Panc1 (cell line): Measurements from ENCODE around the gene URAD. TPM values are rescaled to one million over a fixed set of nuclear protein-coding genes. Genes with fewer than 3 reads are reported as not detected.

Experiments
- ATAC-seq: fragments of 200-7000 bp; cut with Tn5 transposase; 2 replicates; pipeline ENCODE4 v1.9.1; 2020; ENCODE audit warnings: mild to moderate bottlenecking, moderate library complexity
- BruUV-seq: library from RNA; stranded (reverse); fragments of 400-500 nt; replicated peaks from 2 replicates; lab custom pipeline; 2021; lab: Mats Ljungman, UMichigan
- CTCF ChIA-PET: fragments of 300-600 bp; sonication (Branson Sonifier 250); formaldehyde crosslinking; loops from one replicate; lab custom pipeline; 2022; ENCODE audit warnings: antibody characterized with exemption; lab: Charles Lee
- POLR2A ChIA-PET: fragments of 300-600 bp; sonication (Branson Sonifier 250); formaldehyde crosslinking; loops from one replicate; lab custom pipeline; 2022; ENCODE audit warnings: antibody characterized with exemption; lab: Charles Lee
- DNase-seq: peaks from one replicate; pipeline ENCODE4 v3.0.0-alpha.2; 2010; ENCODE audit warnings: low read depth, low spot score
- H3K27ac ChIP-seq: 2 replicates; pipeline ENCODE4 v1.5.1; 2011; ENCODE audit warnings: mild to moderate bottlenecking, low read length, inconsistent platforms
- H3K27me3 ChIP-seq: fragments of 200-500 bp; sonication (Bioruptor generic); 2 replicates; pipeline ENCODE4 v1.6.0; 2014; ENCODE audit warnings: low read length, inconsistent platforms; ENCODE audit not compliant: control insufficient read depth, insufficient read depth
- H3K36me3 ChIP-seq: fragments of 200-500 bp; sonication (Bioruptor generic); 2 replicates; pipeline ENCODE4 v1.5.1; 2014; ENCODE audit warnings: inconsistent platforms, mild to moderate bottlenecking, low read length, moderate library complexity; ENCODE audit not compliant: control insufficient read depth, insufficient read depth
- H3K4me1 ChIP-seq: 2 replicates; pipeline ENCODE4 v1.5.1; 2011; ENCODE audit warnings: inconsistent platforms, mild to moderate bottlenecking, low read length, moderate library complexity; ENCODE audit not compliant: control insufficient read depth, insufficient read depth
- H3K4me3 ChIP-seq, 2 experiments: 2 replicates each; pipeline ENCODE4 v1.5.1; 2011 to 2012; ENCODE audit warnings: low read depth in 2 of 2, low read length in 2 of 2, mild to moderate bottlenecking in 2 of 2, inconsistent platforms in 1 of 2, moderate library complexity in 1 of 2
- H3K9me3 ChIP-seq: fragments of 200-500 bp; sonication (Bioruptor generic); 2 replicates; pipeline ENCODE4 v1.5.1; 2014; ENCODE audit warnings: low read depth, mild to moderate bottlenecking, inconsistent platforms, low read length, moderate library complexity; ENCODE audit not compliant: control insufficient read depth, insufficient read depth
- CTCF ChIP-seq: fragments of 450-650 bp; IDR thresholded peaks from 2 replicates; pipeline ENCODE4 v1.5.1; 2017; ENCODE audit warnings: mild to moderate bottlenecking
- POLR2AphosphoS5 ChIP-seq: IDR thresholded peaks from 2 replicates; pipeline ENCODE4 v1.6.1; 2012; ENCODE audit warnings: mild to moderate bottlenecking, low read depth, low read length, moderate library complexity
- REST ChIP-seq, 2 experiments: IDR thresholded peaks; 2 replicates each; pipeline ENCODE4 v1.6.1; 2011 to 2012; ENCODE audit warnings: low read depth in 2 of 2, control low read depth in 1 of 2, low read length in 1 of 2, mild to moderate bottlenecking in 1 of 2, moderate library complexity in 1 of 2; ENCODE audit not compliant: insufficient read depth in 1 of 2
- SIN3A ChIP-seq: IDR thresholded peaks from 2 replicates; pipeline ENCODE4 v1.6.1; 2012; ENCODE audit warnings: low read depth, mild to moderate bottlenecking, low read length, moderate library complexity, borderline replicate concordance; ENCODE audit not compliant: insufficient read depth
- TCF7L2 ChIP-seq: IDR thresholded peaks from 2 replicates; pipeline ENCODE4 v1.6.1; 2011; ENCODE audit warnings: mild to moderate bottlenecking, low read depth, low read length, inconsistent platforms
- in situ Hi-C: cut with HindIII; loops from 2 replicates; pipeline ENCODE4 v1.10.0; 2016; ENCODE audit warnings: low sequenced_read_pairs, low pct_unique_long_range_greater_than_20kb
- intact Hi-C: fragments of 100-400 bp; cut with micrococcal nuclease; formaldehyde crosslinking; loops from one replicate; pipeline ENCODE4 v1.10.0; 2022; ENCODE audit not compliant: unreplicated experiment
- total RNA-seq: library from RNA; stranded (reverse); gene quantifications from one replicate; pipeline ENCODE4 v1.2.1, GENCODE V29; 2021; ENCODE audit not compliant: unreplicated experiment

The URAD gene
- total RNA-seq, 1 experiment from 2014 or later = not detected

DNA sequence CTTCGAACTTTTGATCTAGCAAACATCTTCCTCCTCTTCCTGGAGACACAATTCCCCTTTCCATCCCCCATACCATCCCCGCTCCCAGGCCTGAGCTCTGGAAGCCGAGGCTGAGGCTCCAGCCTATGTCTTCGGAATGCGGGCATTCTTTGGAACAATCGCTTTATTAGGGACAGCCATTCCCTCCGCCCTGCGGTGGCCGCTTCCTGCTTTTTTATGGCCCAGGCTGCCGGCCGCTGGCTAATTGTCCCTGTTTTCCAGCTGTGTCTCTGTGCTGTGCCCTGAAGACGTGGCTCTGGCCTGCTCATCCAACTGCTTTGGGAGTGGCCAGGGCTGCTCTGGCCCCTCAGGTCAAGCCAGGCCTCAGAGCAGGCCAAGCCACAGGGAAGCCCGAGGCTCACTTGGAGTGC is 17.3 kb downstream of the URAD start:
- TF ChIP-seq POLR2AphosphoS5 = no peak
- ATAC-seq (no peak), DNase-seq (no peak)
- no peak overlapping the region for H3K27ac ChIP-seq
- in situ Hi-C loops (loop anchor here (25.0 kb wide), 1 partner anchor 134 kb away; no protein-coding TSS in a partner anchor), intact Hi-C loops (no loop called here)
- H3K9me3 ChIP-seq = no peaks in the 10 kb centered on the region
- ChIA-PET CTCF (no interaction called here), POLR2A (interaction anchor here (0.7 kb wide), 1 partner anchor 33 kb away, joined by 3 read pairs; no protein-coding TSS in a partner anchor)
- no peak overlapping the region for H3K4me3 ChIP-seq
- BruUV-seq = no TSS peak
- no peaks in the 10 kb centered on the region for H3K27me3 ChIP-seq
- 0 out of 2 replicates have a peak, but pooled peaks cover 5% of the 10 kb centered on the region for H3K4me1 ChIP-seq
- H3K36me3 ChIP-seq = no peaks in the 10 kb centered on the region; the same call in 1 of the 2 replicates

DNA sequence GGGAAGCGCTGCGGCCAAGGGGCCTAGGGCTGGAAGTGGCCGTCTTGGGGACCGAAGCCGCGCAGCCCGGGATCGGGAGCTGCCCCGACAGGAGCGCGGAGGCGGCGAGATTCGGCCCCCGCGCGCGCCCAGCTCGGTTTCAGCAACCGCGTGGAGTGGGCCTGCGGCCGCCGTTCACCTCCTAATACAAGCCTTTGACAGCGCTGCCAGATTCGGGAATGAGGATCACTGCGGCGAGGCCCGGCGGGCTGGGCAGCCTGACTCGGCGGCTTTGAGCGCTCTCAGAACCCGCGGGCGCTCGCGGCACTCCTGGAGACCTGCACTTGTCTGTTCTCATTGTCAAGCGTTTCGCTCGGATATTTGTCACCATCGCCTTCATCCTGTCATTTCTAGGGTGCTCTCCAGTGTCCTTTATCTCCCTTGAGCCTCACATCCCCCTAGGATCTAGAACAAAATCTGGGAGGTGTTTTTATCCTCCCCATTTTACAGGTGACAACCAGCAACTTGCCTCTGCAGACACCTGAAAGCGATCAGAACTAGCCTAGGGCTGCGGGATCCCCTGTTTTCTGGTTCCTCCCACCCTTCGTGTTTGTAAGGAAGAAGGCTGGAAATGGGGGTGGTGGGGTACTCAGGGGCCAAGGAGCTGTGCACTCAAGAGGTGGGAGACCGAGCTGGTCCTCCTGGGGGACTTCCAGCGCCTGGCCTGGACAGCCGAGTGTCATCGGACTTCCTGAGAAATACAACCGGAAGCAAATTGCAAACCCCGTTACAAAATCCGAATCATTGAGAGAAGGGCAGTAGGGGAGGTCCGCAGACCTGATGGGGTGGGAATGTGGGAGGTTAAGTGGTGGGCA is 17.9 kb downstream of the URAD start:
- ChIA-PET POLR2A (interaction anchor here (0.6 kb wide), 1 partner anchor 140 kb away, joined by 5 read pairs; no protein-coding TSS in a partner anchor), CTCF (interaction anchor here (1.2 kb wide), 1 partner anchor 10 kb away, joined by 3 read pairs; no protein-coding TSS in a partner anchor)
- BruUV-seq = no TSS peak
- H3K4me1 ChIP-seq = peaks cover 5% of the 10 kb centered on the region; the same call in 1 of the 2 replicates
- no peaks in the 10 kb centered on the region for H3K9me3 ChIP-seq
- in situ Hi-C loops = loop anchor here (25.0 kb wide), 1 partner anchor 133 kb away; no protein-coding TSS in a partner anchor
- no peaks in the 10 kb centered on the region for H3K27me3 ChIP-seq
- H3K36me3 ChIP-seq = no peaks in the 10 kb centered on the region; the same call in 1 of the 2 replicates
- no peak for DNase-seq
- TF ChIP-seq TCF7L2 (no peak), POLR2AphosphoS5 (no peak), REST (IDR thresholded peaks at IDR 0.05; ENCODE audit: insufficient read depth in 1 of 2, low read depth in 2 of 2, low read length in 1 of 2) (no peak), CTCF (no peak), SIN3A (no peak)
- no peak overlapping the region for H3K4me3 ChIP-seq
- H3K27ac ChIP-seq = no peak overlapping the region
- ATAC-seq = no peak
- intact Hi-C loops = no loop called here
